Measurements from ENCODE around the gene GREB1.

Gene GREB1

GRCh38 chr2:11665510-11666362 lies 131.9 kb downstream of the GREB1 start:
- no peak for DNase-seq (ENCODE audit: low read depth in 2 of 2)

DNA sequence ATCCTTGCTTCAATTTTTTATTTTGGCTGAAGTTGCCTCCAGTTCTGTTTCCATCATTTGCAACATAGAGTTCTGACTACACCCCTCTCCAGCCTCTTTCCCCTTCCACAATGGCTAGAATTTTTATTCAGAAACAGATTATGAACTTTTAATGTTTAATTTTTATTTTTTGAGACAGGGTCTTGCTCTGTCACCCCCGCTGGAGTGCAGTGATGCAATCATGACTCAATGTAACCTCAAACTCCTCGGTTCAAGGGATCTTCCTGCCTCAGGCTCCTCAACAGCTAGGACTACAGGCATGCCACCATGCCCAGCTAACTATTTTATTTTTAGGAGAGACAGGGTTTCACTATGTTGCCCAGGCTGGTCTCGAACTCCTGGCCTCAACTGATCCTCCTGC lies 133.3 kb downstream of the GREB1 start:
- DNase-seq (ENCODE audit: low read depth in 2 of 2), result no peak

- no peak for DNase-seq (ENCODE audit: low read depth in 2 of 2)
Observed at GRCh38 chr2:11667866-11668637, 134.2 kb downstream of the GREB1 start.

GRCh38 chr2:11669454-11670291 lies 135.8 kb downstream of the GREB1 start, which contains the start of gene NTSR2:
Gene NTSR2, minus strand, starts transcription at chr2:11670195. Its CDS starts 66 bp downstream, at chr2:11670129.
- DNase-seq (ENCODE audit: low read depth in 2 of 2), result peak; percentile 6 to 9

GRCh38 chr2:11672407-11672806 lies 138.6 kb downstream of the GREB1 start:
- no peak for DNase-seq (ENCODE audit: low read depth in 2 of 2)

DNA sequence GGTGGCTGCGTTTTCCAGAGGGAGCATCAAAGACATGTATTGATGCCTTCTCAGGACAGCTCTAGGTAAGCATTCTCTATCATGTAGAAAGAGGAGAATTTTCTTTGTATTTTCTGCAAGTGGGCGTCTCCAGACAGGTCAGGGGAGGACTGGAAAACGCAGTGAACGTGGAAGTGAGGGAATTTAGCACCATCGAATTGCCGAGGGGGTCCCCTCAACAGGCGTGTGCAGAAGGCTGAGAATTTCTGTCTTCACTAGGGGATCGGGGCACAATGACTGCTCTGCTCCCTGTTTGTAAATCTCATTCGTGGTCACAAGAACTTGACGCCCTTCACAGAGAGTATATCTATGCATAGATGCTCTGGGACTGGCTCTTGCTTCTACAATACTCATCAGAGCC lies 141.1 kb downstream of the GREB1 start:
- no peak for DNase-seq (ENCODE audit: low read depth in 2 of 2)

- no peak for DNase-seq (ENCODE audit: low read depth in 2 of 2)
Observed at GRCh38 chr2:11675423-11676112, 141.7 kb downstream of the GREB1 start.

DNA sequence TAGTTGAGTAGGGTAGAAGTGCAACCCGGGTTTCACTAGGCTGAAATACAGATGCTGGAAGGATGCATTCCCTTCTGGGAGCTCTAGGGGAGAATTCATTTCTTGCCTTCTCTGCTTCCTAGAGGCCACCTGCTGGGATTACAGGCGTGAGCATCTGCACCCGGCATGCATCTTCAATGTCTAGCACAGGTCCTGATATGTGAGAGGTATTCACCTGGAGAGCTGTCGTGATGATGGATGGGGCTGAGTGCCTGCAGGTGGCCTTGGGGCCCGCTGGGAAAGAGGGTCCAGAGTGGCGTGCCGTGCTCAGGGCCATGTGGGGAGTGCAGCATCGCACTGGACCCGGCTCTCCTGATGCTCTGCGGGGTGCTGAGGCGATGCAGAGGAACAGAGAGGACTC lies 142.8 kb downstream of the GREB1 start:
- DNase-seq (ENCODE audit: low read depth in 2 of 2), result no peak

GRCh38 chr2:11677136-11678055 lies 143.6 kb downstream of the GREB1 start:
- DNase-seq (ENCODE audit: low read depth in 2 of 2), result no peak

DNA sequence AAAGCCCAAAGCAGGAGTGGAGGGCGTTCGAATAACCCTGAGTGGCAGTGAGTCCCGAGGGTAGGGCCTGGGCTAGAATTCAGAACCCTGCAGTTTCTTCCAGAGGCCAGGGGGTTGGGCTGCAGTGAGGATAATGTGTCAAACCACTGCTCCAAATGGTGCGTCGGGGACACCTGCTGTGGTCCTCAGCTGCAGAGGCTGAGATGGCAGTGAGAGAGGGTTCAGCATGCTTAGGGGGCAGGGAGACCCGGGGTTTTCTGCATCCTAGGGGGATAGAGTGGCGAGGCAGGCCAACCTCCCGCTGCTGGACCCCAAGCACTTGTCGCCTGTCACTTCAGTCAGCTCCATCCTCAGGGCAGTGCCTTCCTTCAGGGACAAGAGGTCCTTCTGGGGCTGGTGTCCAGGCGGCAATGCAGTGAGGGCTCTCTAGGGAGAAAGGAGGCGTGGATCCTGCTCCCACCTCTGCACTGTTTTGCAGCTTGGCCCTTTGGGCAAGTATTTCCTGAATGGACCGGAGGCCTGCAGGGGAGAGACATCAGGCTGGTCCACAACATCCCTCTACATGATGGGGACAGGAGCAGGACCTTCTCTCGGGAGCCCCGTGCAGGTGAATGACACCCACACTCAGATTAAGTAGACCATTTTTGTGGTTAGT lies 144.6 kb downstream of the GREB1 start:
- DNase-seq (ENCODE audit: low read depth in 2 of 2), result no peak

GRCh38 chr2:11679016-11679415 lies 145.2 kb downstream of the GREB1 start:
- DNase-seq (ENCODE audit: low read depth in 2 of 2), result no peak

DNA sequence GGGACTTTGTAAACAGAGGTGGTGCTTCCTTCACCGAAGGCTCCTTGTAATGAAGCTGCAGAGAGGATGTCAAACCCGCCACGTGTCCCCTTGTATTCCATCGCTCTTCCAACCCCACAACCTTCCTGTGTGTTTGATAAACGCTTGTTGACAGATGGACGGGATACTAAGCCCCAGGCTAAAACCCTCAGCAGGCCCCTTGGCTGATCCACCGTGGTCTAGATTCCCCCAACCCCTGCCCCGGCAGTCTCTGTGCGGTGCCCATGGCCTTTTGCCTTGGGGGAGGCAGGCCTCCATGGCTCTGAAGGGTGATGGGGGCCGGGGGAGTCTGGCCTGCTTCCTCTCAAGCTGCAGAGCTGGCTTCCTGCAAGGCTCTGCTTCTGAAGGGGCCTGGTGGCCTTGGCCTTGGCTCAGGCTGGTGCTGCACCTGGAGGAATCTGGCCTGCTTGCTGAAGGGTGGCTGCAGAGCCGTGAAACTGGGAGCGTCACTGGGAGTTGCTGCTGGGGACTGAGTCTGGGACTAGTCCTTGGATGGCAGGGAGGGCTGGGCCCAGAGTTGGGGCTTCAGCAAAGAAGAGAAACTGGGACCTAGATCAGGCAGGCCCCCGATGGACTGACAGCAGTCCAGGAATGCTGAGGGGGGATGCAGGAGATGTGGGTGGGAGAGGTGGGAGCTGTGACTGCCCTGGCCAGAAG lies 145.8 kb downstream of the GREB1 start:
- DNase-seq (ENCODE audit: low read depth in 2 of 2), result no peak

GRCh38 chr2:11680182-11680900 lies 146.5 kb downstream of the GREB1 start:
- no peak for DNase-seq (ENCODE audit: low read depth in 2 of 2)

GRCh38 chr2:11680901-11681721 lies 147.3 kb downstream of the GREB1 start:
- DNase-seq (ENCODE audit: low read depth in 2 of 2), result no peak

GRCh38 chr2:11681722-11682589 lies 148.1 kb downstream of the GREB1 start:
- no peak for DNase-seq (ENCODE audit: low read depth in 2 of 2)

DNA sequence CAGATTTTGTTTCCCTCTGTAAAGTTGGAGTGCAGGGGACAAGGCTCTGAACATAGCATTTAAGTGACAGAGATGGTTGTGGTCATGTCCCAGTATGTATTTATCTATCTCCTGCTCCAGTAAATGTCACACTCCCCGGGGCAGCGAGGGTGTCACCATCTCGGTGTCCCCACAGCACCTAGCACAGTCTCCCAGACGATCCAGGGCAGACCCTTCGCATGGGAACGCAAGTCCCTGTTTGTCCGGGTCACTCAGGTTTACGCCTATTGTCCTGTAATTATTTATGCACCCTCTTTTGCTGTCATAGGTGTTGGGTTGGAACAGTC lies 148.7 kb downstream of the GREB1 start:
- DNase-seq (ENCODE audit: low read depth in 2 of 2), result no peak

DNA sequence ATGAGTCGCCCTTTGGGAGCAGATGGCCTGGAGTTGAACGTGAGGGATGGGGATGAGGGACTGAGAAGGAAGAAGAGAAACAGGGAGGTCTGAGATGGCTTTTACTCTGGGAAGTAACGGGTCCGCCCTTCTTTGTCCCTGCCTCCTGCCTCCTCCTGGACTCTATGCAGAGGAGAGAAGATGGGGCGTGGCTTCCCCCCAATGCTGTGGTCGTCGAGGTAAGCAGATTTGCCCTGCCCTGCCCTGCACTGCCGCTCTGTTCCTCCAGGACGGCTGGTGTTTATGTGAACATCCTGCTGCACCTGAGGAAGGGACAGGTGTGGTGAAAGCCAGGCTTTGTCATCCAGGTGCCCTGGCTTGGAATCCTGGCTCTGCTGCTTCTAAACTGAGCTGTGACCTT lies 149.6 kb downstream of the GREB1 start:
- no peak for DNase-seq (ENCODE audit: low read depth in 2 of 2)

All from fibroblast of skin of left biceps (primary cell).